HG03558 (cell line): ENCODE measurements around the gene DDX60.
"Not testable (repeated sequence)": the region's sequence is repeated elsewhere in the genome, so short reads cannot be mapped to it uniquely, and the experiment has no call there.

Experiments used
- ATAC-seq: cut with Tn5 transposase; IDR thresholded peaks from one replicate; pipeline ENCODE4 v1.9.1; 2021; ENCODE audit warnings: moderate number of reproducible peaks; ENCODE audit not compliant: unreplicated experiment; ENCODE audit errors: extremely low read depth

The DDX60 gene

GRCh38 chr4:168293386-168293975 is 25.1 kb downstream of the DDX60 start:
- peak; percentile 55 for ATAC-seq

GRCh38 chr4:168291242-168291641 is 27.3 kb downstream of the DDX60 start:
- ATAC-seq: no peak

- ATAC-seq: not testable (repeated sequence)
These were observed 32.7 kb downstream of the DDX60 start for GRCh38 chr4:168285850-168286249.

GRCh38 chr4:168279556-168279955 is 39.0 kb downstream of the DDX60 start:
- no peak for ATAC-seq

GRCh38 chr4:168275836-168276235 is 42.7 kb downstream of the DDX60 start:
- no peak for ATAC-seq

GRCh38 chr4:168274871-168275270 is 43.7 kb downstream of the DDX60 start:
- ATAC-seq: no peak

GRCh38 chr4:168273838-168274237 is 44.7 kb downstream of the DDX60 start:
- no peak for ATAC-seq

- no peak for ATAC-seq
These were observed 46.1 kb downstream of the DDX60 start for GRCh38 chr4:168272488-168272887.

GRCh38 chr4:168269896-168270295 is 48.7 kb downstream of the DDX60 start:
- no peak for ATAC-seq

- ATAC-seq: no peak
These were observed 53.2 kb downstream of the DDX60 start for GRCh38 chr4:168265327-168265726.

GRCh38 chr4:168264903-168265302 is 53.6 kb downstream of the DDX60 start:
- ATAC-seq: no peak

- no peak for ATAC-seq
These were observed 55.5 kb downstream of the DDX60 start for GRCh38 chr4:168263039-168263438.

- no peak for ATAC-seq
These were observed 59.5 kb downstream of the DDX60 start for GRCh38 chr4:168259096-168259495.

- no peak for ATAC-seq
These were observed 60.8 kb downstream of the DDX60 start for GRCh38 chr4:168257768-168258167.

GRCh38 chr4:168248176-168248710 is 70.3 kb downstream of the DDX60 start:
- ATAC-seq: no peak

GRCh38 chr4:168247603-168248002 is 70.9 kb downstream of the DDX60 start:
- no peak for ATAC-seq

- no peak for ATAC-seq
These were observed 76.6 kb downstream of the DDX60 start for GRCh38 chr4:168241953-168242352.

- no peak for ATAC-seq
These were observed 77.7 kb downstream of the DDX60 start for GRCh38 chr4:168240821-168241220.

GRCh38 chr4:168221301-168221700 is 97.3 kb downstream of the DDX60 start:
- no peak for ATAC-seq

- no peak for ATAC-seq
These were observed 97.7 kb downstream of the DDX60 start for GRCh38 chr4:168220893-168221292.

- ATAC-seq: no peak
These were observed 99.9 kb downstream of the DDX60 start for GRCh38 chr4:168218645-168219044.

GRCh38 chr4:168213511-168213910 is 105.0 kb downstream of the DDX60 start:
- not testable (repeated sequence) for ATAC-seq
